ENCODE data around the gene NPIPA1.
"Not testable (repeated sequence)": the region's sequence is repeated elsewhere in the genome, so short reads cannot be mapped to it uniquely, and the experiment has no call there.

The NPIPA1 gene

GRCh38 chr16:14976971-14977736, 39.9 kb downstream of the NPIPA1 start:
- not testable (repeated sequence) for DNase-seq (ENCODE audit: low spot score)

DNA sequence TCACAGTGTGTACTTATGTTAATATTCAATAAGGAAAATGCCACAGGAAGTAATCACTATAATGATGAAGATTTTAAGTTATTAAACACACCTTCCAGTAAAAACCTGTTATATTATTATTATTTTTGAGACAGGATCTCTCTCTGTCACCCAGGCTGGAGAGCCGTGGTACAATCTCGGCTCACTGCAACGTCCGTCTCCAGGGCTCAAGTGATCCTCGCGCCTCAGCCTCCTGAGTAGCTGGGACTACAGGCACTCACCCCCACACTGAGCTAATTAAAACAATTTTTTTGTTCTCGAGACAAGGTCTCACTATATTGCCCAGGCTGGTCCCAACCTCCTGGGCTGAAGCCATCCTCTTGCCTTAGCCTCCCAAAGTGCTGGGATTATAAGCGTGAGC, 41.0 kb downstream of the NPIPA1 start:
- not testable (repeated sequence) for DNase-seq (ENCODE audit: low spot score)

DNA sequence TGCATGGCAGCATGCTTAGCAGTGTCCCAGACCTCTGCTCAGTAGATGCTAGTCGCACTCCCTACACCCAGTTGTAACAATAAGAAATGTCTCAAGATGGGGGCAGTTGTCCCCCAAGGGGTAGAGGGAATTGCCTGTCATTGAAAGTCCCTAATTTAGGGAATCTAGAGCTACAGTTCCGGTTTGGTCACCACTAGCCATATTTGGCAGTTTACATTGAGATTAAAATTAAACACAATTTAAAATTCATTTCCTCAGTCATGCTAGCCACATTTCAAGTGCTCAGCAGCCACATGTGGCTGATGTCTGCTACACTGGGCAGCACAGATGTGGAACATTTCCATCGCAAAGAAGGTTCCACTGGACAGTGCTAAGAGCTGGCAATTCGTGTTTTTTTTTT, 41.7 kb downstream of the NPIPA1 start:
- DNase-seq (ENCODE audit: low spot score), result not testable (repeated sequence)

DNA sequence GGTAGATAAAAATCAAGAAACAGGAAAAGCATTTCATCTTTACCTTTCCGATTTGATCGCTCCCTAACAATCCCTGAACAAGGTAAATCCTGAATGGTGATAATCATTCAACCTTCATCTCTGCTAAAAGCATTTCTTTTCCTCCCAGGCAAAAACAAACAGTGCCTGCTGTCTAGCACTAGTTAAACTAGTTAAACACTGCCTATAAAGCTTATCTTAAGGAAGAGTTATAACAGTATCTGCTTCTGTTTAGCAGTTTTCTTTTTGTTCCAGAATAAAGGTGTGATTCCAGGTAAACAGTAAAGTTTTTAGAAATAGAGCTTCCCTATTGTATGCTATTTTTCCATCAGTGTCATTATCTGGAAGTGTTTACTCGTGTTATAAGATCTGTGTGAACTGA, 44.0 kb downstream of the NPIPA1 start:
- not testable (repeated sequence) for DNase-seq (ENCODE audit: low spot score)

GRCh38 chr16:14982521-14982920, 45.3 kb downstream of the NPIPA1 start:
- not testable (repeated sequence) for DNase-seq (ENCODE audit: low spot score)

DNA sequence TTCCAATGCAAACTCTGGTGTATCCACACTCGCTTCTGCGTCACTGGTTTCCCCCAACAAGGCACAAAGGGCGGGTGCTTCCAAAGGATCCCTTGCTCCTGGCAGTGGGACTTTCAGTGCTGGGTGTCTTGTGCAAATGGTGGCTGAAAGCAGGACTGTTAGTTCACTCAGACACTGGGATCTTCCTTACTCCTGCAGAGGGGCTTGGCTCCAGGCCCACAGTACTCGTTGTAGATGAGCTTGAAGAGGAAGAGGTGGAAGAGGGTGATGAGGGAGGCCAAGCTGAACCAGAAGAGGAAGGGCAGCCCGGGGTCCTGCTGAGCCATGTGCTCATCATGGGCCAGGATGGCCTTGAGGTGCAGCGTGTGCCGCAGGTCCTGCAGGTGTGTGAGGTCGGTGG, 50.8 kb downstream of the NPIPA1 start:
- not testable (repeated sequence) for DNase-seq (ENCODE audit: low spot score)

- DNase-seq (ENCODE audit: low spot score), result not testable (repeated sequence)
These were observed 51.5 kb downstream of the NPIPA1 start for GRCh38 chr16:14988661-14989191.

DNA sequence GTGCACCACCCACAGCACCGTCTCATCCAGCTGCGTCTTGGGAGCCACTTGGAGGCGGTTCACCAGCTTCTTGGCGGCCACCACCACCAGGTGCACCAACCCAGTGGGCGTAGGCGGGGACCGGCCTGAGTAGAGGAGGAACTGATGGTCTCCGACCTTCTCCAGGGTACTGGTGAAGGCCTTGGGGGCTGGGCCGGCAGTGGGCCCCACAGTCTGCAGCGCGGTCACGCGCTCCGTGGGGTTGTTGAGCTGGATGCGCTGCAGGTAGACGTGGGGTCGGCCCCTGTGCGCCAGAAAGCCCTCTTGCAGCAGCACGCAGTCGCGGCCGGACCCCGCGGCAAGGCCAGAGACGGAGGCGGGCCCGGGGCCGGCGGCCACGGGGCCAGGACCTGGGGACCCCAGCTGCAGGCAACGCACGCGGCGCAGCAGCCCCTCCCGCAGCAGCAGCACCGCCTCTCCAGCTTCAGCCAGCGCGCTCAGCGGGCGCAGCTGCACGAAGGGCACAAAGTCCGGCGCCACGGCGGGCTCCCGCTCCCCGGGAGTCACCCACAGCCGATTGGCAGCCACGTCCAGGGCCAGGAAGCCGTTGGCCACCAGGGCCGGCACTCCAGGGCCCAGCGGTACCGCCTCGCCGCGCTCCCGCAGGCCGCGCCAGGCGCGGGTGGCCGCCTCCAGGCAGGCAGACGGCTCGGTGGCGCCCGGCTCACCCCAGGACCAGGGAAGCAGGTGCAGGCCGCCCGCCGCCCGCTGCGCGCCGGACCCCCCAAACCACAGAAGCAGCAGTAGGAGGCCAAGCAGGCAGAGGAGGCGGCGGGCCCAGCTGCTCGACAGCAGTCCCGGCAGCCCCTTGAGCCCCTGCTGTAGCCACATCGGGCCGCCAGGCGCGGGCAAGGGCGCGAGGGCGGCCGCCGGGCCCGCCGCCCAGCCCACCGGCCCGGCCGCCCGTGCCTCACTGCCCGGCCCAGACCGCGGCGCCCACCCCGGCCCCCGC, 52.3 kb downstream of the NPIPA1 start:
- DNase-seq (ENCODE audit: low spot score), result not testable (repeated sequence)

DNA sequence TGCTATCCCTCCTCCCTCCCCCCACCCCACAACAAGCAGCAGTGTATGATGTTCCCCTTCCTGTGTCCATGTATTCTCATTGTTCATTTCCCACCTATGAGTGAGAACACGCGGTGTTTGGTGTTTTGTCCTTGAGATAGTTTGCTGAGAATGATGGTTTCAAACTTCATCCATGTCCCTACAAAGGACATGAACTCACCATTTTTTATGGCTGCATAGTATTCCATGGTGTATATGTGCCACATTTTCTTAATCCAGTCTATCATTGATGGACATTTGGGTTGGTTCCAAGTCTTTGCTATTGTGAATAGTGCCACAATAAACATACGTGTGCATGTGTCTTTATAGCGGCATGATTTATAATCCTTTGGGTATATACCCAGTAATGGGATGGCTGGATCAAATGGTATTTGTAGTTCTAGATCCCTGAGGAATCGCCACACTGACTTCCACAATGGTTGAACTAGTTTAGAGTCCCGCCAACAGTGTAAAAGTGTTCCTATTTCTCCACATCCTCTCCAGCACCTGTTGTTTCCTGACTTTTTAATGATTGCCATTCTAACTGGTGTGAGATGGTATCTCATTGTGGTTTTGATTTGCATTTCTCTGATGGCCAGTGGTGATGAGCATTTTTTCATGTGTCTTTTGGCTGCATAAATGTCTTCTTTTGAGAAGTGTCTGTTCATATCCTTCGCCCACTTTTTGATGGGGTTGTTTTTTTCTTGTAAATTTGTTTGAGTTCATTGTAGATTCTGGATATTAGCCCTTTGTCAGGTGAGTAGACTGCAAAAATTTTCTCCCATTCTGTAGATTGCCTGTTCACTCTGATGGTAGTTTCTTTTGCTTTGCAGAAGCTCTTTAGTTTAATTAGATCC, 56.3 kb downstream of the NPIPA1 start:
- DNase-seq (ENCODE audit: low spot score), result not testable (repeated sequence)

DNA sequence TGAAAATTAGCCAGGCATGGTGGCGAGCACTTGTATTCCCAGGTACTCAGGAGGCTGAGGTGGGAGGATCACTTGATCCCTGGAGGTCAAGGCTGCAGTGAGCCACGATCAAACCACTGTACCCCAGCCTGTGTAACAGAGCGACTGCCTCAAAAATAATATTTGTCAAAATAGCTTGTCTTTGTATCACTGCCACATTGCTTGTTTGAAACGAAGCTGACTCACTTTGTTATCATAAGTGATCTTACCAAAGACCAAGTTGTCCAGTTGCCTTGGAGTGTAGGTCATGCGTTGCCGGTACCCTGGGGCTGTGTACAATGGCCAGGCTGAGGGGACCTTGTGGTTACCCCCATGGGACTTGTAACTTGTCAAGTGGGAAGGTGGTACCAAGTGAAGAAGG, 59.5 kb downstream of the NPIPA1 start:
- DNase-seq (ENCODE audit: low spot score), result not testable (repeated sequence)

GRCh38 chr16:14998300-14998699, 61.1 kb downstream of the NPIPA1 start:
- DNase-seq (ENCODE audit: low spot score), result not testable (repeated sequence)

DNA sequence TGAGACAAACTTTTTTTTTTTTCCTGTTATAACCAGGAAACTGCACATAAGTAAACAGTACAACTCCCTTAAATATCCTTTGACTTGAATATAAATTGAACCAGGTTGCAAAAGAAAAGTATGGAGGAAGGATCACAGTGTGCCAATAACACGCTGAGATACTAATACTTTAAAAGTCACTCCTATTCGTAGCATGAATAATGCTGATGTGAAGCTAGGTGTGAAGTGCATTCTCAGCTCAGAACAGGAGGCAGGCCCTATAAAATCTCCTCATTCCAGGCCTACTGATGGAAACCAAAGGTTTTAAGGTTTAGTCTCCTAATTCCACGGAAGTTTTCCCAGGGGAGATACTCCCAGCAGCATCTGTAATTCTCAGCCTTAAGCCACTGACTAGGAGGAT, 62.6 kb downstream of the NPIPA1 start:
- DNase-seq (ENCODE audit: low spot score), result not testable (repeated sequence)
